Colonic mucosa (tissue), 4 donors: Measurements from ENCODE around the gene MAML2. TPM values are rescaled to one million over a fixed set of nuclear protein-coding genes. Genes with fewer than 3 reads are reported as not detected.
"Not testable (repeated sequence)": the region's sequence is repeated elsewhere in the genome, so short reads cannot be mapped to it uniquely, and the experiment has no call there.

Experiments used
- DNase-seq: peaks from one replicate; pipeline ENCODE4 v3.0.0-alpha.2; 2020
- H3K27ac ChIP-seq: fragments of 200-600 bp; one replicate; pipeline ENCODE4 v1.8.0; 2021
- H3K27me3 ChIP-seq: fragments of 200-600 bp; one replicate; pipeline ENCODE4 v1.8.0; 2021
- H3K36me3 ChIP-seq: fragments of 200-600 bp; one replicate; pipeline ENCODE4 v1.8.0; 2021
- H3K4me1 ChIP-seq: fragments of 200-600 bp; one replicate; pipeline ENCODE4 v1.8.0; 2021; ENCODE audit warnings: mild to moderate bottlenecking
- H3K4me3 ChIP-seq: fragments of 200-600 bp; one replicate; pipeline ENCODE4 v1.8.0; 2021
- H3K9ac ChIP-seq, 2 donors: one replicate each; pipeline ENCODE4 v1.7.0; 2013; ENCODE audit warnings: control low read depth in 2 of 2, low read depth in 2 of 2, low read length in 2 of 2
- H3K9me3 ChIP-seq: fragments of 200-600 bp; one replicate; pipeline ENCODE4 v1.8.0; 2021
- CTCF ChIP-seq: fragments of 200-600 bp; IDR thresholded peaks from one replicate; pipeline ENCODE4 v1.8.0; 2022; ENCODE audit warnings: antibody characterized with exemption, mild to moderate bottlenecking
- intact Hi-C: fragments of 100-400 bp; cut with DNase I; formaldehyde crosslinking; loops from one replicate; pipeline ENCODE4 v1.14.1; 2022
- total RNA-seq, 2 donors: library from RNA; stranded (reverse); fragmentation: NEBNext Ultra II Directional in 1 of 2; extraction: Animal tissue kit (Norgen Biotek cat#: 25700) in 1 of 2; gene quantifications; one replicate each; pipeline ENCODE4 v1.2.1, GENCODE V29; 2021
- donor health status: healthy.
- donor health status: DM: no; HTN: no; CAD: no.
- donor health status: DM: no; HTN: no; CAD: no.

The MAML2 gene
- total RNA-seq, 2 donors from 2014 or later: 10.4 to 11.0 TPM

GRCh38 chr11:96186806-96187205, 156.2 kb downstream of the MAML2 start:
- Histone ChIP-seq H3K36me3 (no peaks in the 10 kb centered on the region), H3K27ac (no peak overlapping the region), H3K9me3 (no peaks in the 10 kb centered on the region), H3K9ac (no peak overlapping the region), H3K4me3 (no peak overlapping the region), H3K4me1 (no peaks in the 10 kb centered on the region), H3K27me3 (no peaks in the 10 kb centered on the region)
- no peak for TF ChIP-seq CTCF
- DNase-seq: no peak
- intact Hi-C loops: no loop called here

GRCh38 chr11:96185220-96185768, 157.7 kb downstream of the MAML2 start:
- no peak overlapping the region for H3K9ac ChIP-seq

GRCh38 chr11:96180937-96181336, 162.1 kb downstream of the MAML2 start:
- H3K9me3 ChIP-seq, intact Hi-C loops, H3K36me3 ChIP-seq, H3K4me1 ChIP-seq, H3K9ac ChIP-seq, H3K27me3 ChIP-seq, H3K4me3 ChIP-seq, H3K27ac ChIP-seq, DNase-seq: not testable (repeated sequence)

More at GRCh38 chr11:96185220-96185768, 157.7 kb downstream of the MAML2 start:
- intact Hi-C loops: no loop called here
- Histone ChIP-seq H3K27ac (no peak overlapping the region), H3K4me1 (no peaks in the 10 kb centered on the region), H3K27me3 (no peaks in the 10 kb centered on the region), H3K4me3 (no peak overlapping the region), H3K36me3 (no peaks in the 10 kb centered on the region), H3K9me3 (no peaks in the 10 kb centered on the region)
- DNase-seq: no peak
- no peak for TF ChIP-seq CTCF

- no peaks in the 10 kb centered on the region for H3K4me1 ChIP-seq
- H3K27me3 ChIP-seq: no peaks in the 10 kb centered on the region
- intact Hi-C loops: no loop called here
- no peak overlapping the region for H3K4me3 ChIP-seq
- no peak overlapping the region for H3K9ac ChIP-seq
- no peak for DNase-seq
- no peak overlapping the region for H3K27ac ChIP-seq
- H3K36me3 ChIP-seq: no peaks in the 10 kb centered on the region
- no peak for TF ChIP-seq CTCF
- H3K9me3 ChIP-seq: no peaks in the 10 kb centered on the region
These were observed 162.7 kb downstream of the MAML2 start for GRCh38 chr11:96180341-96180740.

- no peaks in the 10 kb centered on the region for H3K36me3 ChIP-seq
- H3K27ac ChIP-seq: no peak overlapping the region
- intact Hi-C loops: no loop called here
- no peaks in the 10 kb centered on the region for H3K27me3 ChIP-seq
- DNase-seq: no peak
- no peak for TF ChIP-seq CTCF
- H3K9me3 ChIP-seq: no peaks in the 10 kb centered on the region
- no peaks in the 10 kb centered on the region for H3K4me1 ChIP-seq
- H3K9ac ChIP-seq: no peak overlapping the region
- H3K4me3 ChIP-seq: no peak overlapping the region
These were observed 163.1 kb downstream of the MAML2 start for GRCh38 chr11:96179905-96180304.

- no peak overlapping the region for H3K4me3 ChIP-seq
- DNase-seq: no peak
- TF ChIP-seq CTCF: no peak
- no peaks in the 10 kb centered on the region for H3K9me3 ChIP-seq
- no peaks in the 10 kb centered on the region for H3K36me3 ChIP-seq
- H3K27me3 ChIP-seq: no peaks in the 10 kb centered on the region
- no peak overlapping the region for H3K27ac ChIP-seq
- intact Hi-C loops: no loop called here
- H3K9ac ChIP-seq: no peak overlapping the region
- no peaks in the 10 kb centered on the region for H3K4me1 ChIP-seq
These were observed 164.1 kb downstream of the MAML2 start for GRCh38 chr11:96178887-96179279.
